Measurements from ENCODE around the gene SNX25. TPM values are rescaled to one million over a fixed set of nuclear protein-coding genes. Genes with fewer than 3 reads are reported as not detected.

SNX25 gene
- total RNA-seq, 1 experiment from 2014 or later: 16.7 TPM

- in situ Hi-C loops (cut with HindIII; ENCODE audit: low pct_unique_long_range_greater_than_20kb, low sequenced_read_pairs) (no loop called here), intact Hi-C loops (cut with micrococcal nuclease; ENCODE audit: unreplicated experiment) (no loop called here)
- Histone ChIP-seq H3K4me3 (ENCODE audit: low read depth in 2 of 2, low read length in 2 of 2) (no peak overlapping the region), H3K9me3 (ENCODE audit: control insufficient read depth, insufficient read depth, low read depth, low read length) (no peaks in the 10 kb centered on the region), H3K27me3 (ENCODE audit: control insufficient read depth, insufficient read depth, low read length) (no peaks in the 10 kb centered on the region), H3K27ac (ENCODE audit: low read length) (no peak overlapping the region), H3K36me3 (ENCODE audit: control insufficient read depth, insufficient read depth, low read length) (no peaks in the 10 kb centered on the region), H3K4me1 (ENCODE audit: control insufficient read depth, insufficient read depth, low read length) (no peaks in the 10 kb centered on the region)
- no TSS peak for BruUV-seq (replicated peaks)
- ChIA-PET CTCF (no interaction called here), POLR2A (no interaction called here)
- ATAC-seq (no peak), DNase-seq (ENCODE audit: low read depth, low spot score) (no peak)
- TF ChIP-seq POLR2AphosphoS5 (IDR thresholded peaks at IDR 0.05; ENCODE audit: low read depth, low read length) (no peak), CTCF (IDR thresholded peaks at IDR 0.05) (no peak), SIN3A (IDR thresholded peaks at IDR 0.05; ENCODE audit: borderline replicate concordance, insufficient read depth, low read depth, low read length) (no peak), REST (IDR thresholded peaks at IDR 0.05; ENCODE audit: insufficient read depth in 1 of 2, low read depth in 2 of 2, low read length in 1 of 2) (no peak), TCF7L2 (IDR thresholded peaks at IDR 0.05; ENCODE audit: low read depth, low read length) (no peak)
Measured at GRCh38 chr4:185232370-185232769, 23.0 kb downstream of the SNX25 start.

- ChIA-PET POLR2A (no interaction called here), CTCF (no interaction called here)
- ATAC-seq (no peak), DNase-seq (ENCODE audit: low read depth, low spot score) (no peak)
- H3K27me3 ChIP-seq (ENCODE audit: control insufficient read depth, insufficient read depth, low read length): no peaks in the 10 kb centered on the region
- intact Hi-C loops (cut with micrococcal nuclease; ENCODE audit: unreplicated experiment): no loop called here
- no peak overlapping the region for H3K4me3 ChIP-seq (ENCODE audit: low read depth in 2 of 2, low read length in 2 of 2)
- H3K36me3 ChIP-seq (ENCODE audit: control insufficient read depth, insufficient read depth, low read length): no peaks in the 10 kb centered on the region
- BruUV-seq (replicated peaks): no TSS peak
- 0 out of 2 replicates have a peak, but pooled peaks cover 2% of the 10 kb centered on the region for H3K9me3 ChIP-seq (ENCODE audit: control insufficient read depth, insufficient read depth, low read depth, low read length)
- TF ChIP-seq TCF7L2 (IDR thresholded peaks at IDR 0.05; ENCODE audit: low read depth, low read length) (no peak), SIN3A (IDR thresholded peaks at IDR 0.05; ENCODE audit: borderline replicate concordance, insufficient read depth, low read depth, low read length) (no peak), POLR2AphosphoS5 (IDR thresholded peaks at IDR 0.05; ENCODE audit: low read depth, low read length) (no peak), CTCF (IDR thresholded peaks at IDR 0.05) (no peak), REST (IDR thresholded peaks at IDR 0.05; ENCODE audit: insufficient read depth in 1 of 2, low read depth in 2 of 2, low read length in 1 of 2) (no peak)
- no peak overlapping the region for H3K27ac ChIP-seq (ENCODE audit: low read length)
- in situ Hi-C loops (cut with HindIII; ENCODE audit: low pct_unique_long_range_greater_than_20kb, low sequenced_read_pairs): no loop called here
- no peaks in the 10 kb centered on the region for H3K4me1 ChIP-seq (ENCODE audit: control insufficient read depth, insufficient read depth, low read length)
Measured at GRCh38 chr4:185235119-185235842, 25.9 kb downstream of the SNX25 start.
